K562 (cell line): ENCODE measurements around the gene CYB5D1. TPM values are rescaled to one million over a fixed set of nuclear protein-coding genes. Genes with fewer than 3 reads are reported as not detected.

Source experiments
- ATAC-seq: fragments of 200-7000 bp; cut with Tn5 transposase; 3 replicates; pipeline ENCODE4 v1.9.1; 2020; ENCODE audit warnings: moderate library complexity
- BruUV-seq: library from RNA; stranded (reverse); fragments of 400-500 nt; replicated peaks from 2 replicates; lab custom pipeline; 2021; lab: Mats Ljungman, UMichigan
- CTCF ChIA-PET: fragments of 300-600 bp; formaldehyde crosslinking; extraction: SDS; loops from one replicate; lab custom pipeline; 2021; ENCODE audit warnings: low intra/inter-chr PET ratio; lab: Yijun Ruan, JAX
- POLR2A ChIA-PET: fragments of 300-600, 350-650 bp; sonication (Branson Sonifier 250); formaldehyde crosslinking; extraction: SDS; loops from one replicate; lab custom pipeline; 2021; ENCODE audit warnings: antibody characterized with exemption, inconsistent platforms; lab: Yijun Ruan, JAX
- DNase-seq, 4 experiments: peaks; one replicate each; pipeline versions ENCODE4 v3.0.0 to v3.0.0-alpha.2; 2011 to 2018; ENCODE audit warnings: low spot score in 3 of 4, mixed read lengths in 3 of 4; ENCODE audit errors: extremely low read depth in 1 of 4
- FAIRE-seq: peaks from 2 replicates; lab custom pipeline; 2011; peaks lifted over from hg19 to GRCh38; lab: Jason Lieb, UNC
- H2AFZ ChIP-seq: 2 replicates; pipeline ENCODE4 v1.6.0; 2011; ENCODE audit warnings: low read depth, low read length, control low read depth, inconsistent platforms
- H3K27ac ChIP-seq: fragments of 200-600 bp; 3 replicates; pipeline ENCODE4 v1.8.0; 2011; ENCODE audit warnings: low read depth, mild to moderate bottlenecking, control low read depth, inconsistent platforms, low read length, moderate library complexity, mixed read lengths; ENCODE audit errors: extremely low read depth
- H3K27me3 ChIP-seq, 2 experiments: fragments of 300-600 bp in 1 of 2; 2 replicates in 1 of 2; 3 replicates in 1 of 2; pipeline versions ENCODE4 v1.6.0 to v1.8.0; 2011; ENCODE audit warnings: inconsistent platforms in 2 of 2, low read length in 2 of 2, mild to moderate bottlenecking in 1 of 2, mixed read lengths in 1 of 2, moderate library complexity in 1 of 2; ENCODE audit not compliant: control insufficient read depth in 2 of 2, insufficient read depth in 2 of 2
- H3K36me3 ChIP-seq: fragments of 300-600 bp; 3 replicates; pipeline ENCODE4 v1.8.0; 2011; ENCODE audit warnings: mild to moderate bottlenecking, low read length, inconsistent platforms; ENCODE audit not compliant: control insufficient read depth, insufficient read depth
- H3K4me1 ChIP-seq, 2 experiments: fragments of 200-600 bp in 1 of 2; replicated peaks in 1 of 2; 2 replicates in 1 of 2; 3 replicates in 1 of 2; pipeline versions ENCODE4 v1.5.1 to v1.8.0; 2011; ENCODE audit warnings: inconsistent platforms in 2 of 2, low read length in 2 of 2, mild to moderate bottlenecking in 1 of 2, mixed read lengths in 1 of 2, moderate library complexity in 1 of 2; ENCODE audit not compliant: control insufficient read depth in 2 of 2, insufficient read depth in 2 of 2
- H3K4me2 ChIP-seq: 2 replicates; pipeline ENCODE4 v1.6.1; 2011; ENCODE audit warnings: low read length, control low read depth, inconsistent platforms, mixed read lengths; ENCODE audit not compliant: insufficient read depth
- H3K4me3 ChIP-seq: fragments of 200-600 bp; sonication (generic), shearing (Covaris generic); 2 replicates; pipeline ENCODE4 v1.5.1; 2016; ENCODE audit warnings: control low read depth, inconsistent platforms
- H3K79me2 ChIP-seq: fragments of 200-600 bp; 3 replicates; pipeline ENCODE4 v1.8.0; 2011; ENCODE audit warnings: low read length, inconsistent platforms; ENCODE audit not compliant: control insufficient read depth, insufficient read depth
- H3K9ac ChIP-seq, 2 experiments: 2 replicates each; pipeline versions ENCODE4 v1.6.0 to v1.6.1; 2011; ENCODE audit warnings: low read depth in 2 of 2, low read length in 2 of 2, control low read depth in 1 of 2, inconsistent platforms in 1 of 2, mild to moderate bottlenecking in 1 of 2, mixed read lengths in 1 of 2; ENCODE audit not compliant: insufficient read depth in 1 of 2
- H3K9me1 ChIP-seq: one replicate; pipeline ENCODE4 v1.6.0; 2011; ENCODE audit warnings: inconsistent platforms, mild to moderate bottlenecking, low read length, moderate library complexity; ENCODE audit not compliant: control insufficient read depth, insufficient read depth
- H3K9me3 ChIP-seq: replicated peaks from 2 replicates; pipeline ENCODE4 v1.5.1; 2011; ENCODE audit warnings: low read depth, low read length, inconsistent platforms; ENCODE audit not compliant: control insufficient read depth, insufficient read depth
- H4K20me1 ChIP-seq: replicated peaks from 2 replicates; pipeline ENCODE4 v1.6.1; 2011; ENCODE audit warnings: low read length, inconsistent platforms, mixed read lengths; ENCODE audit not compliant: control insufficient read depth, insufficient read depth
- ATF7 ChIP-seq: fragments of 450-650 bp; IDR thresholded peaks from 2 replicates; pipeline ENCODE4 v1.7.1; 2014; ENCODE audit warnings: mild to moderate bottlenecking, moderate library complexity
- CREM ChIP-seq: IDR thresholded peaks from 2 replicates; pipeline ENCODE4 v1.6.1; 2014; ENCODE audit warnings: antibody characterized with exemption, low read depth
- CXXC5 ChIP-seq: fragments of 250-450 bp; sonication (Bioruptor Pico); IDR thresholded peaks from 2 replicates; pipeline ENCODE4 v1.8.0; 2022; ENCODE audit warnings: inconsistent platforms, mild to moderate bottlenecking, moderate library complexity
- GATAD2A ChIP-seq: fragments of 450-650 bp; IDR thresholded peaks from 2 replicates; pipeline ENCODE4 v1.6.1; 2017
- KDM5B ChIP-seq: fragments of 200-600 bp; sonication (generic); IDR thresholded peaks from 2 replicates; pipeline ENCODE4 v1.6.1; 2012; ENCODE audit warnings: low read depth, mild to moderate bottlenecking, moderate library complexity, low read length, control low read depth, inconsistent platforms; ENCODE audit not compliant: insufficient replicate concordance
- MYC ChIP-seq, 2 experiments: fragments of 250-450 bp in 1 of 2; sonication (Bioruptor Pico) in 1 of 2; IDR thresholded peaks; 2 replicates each; pipeline versions ENCODE4 v1.5.1 to v1.6.1; 2012 to 2021; ENCODE audit warnings: low read depth in 2 of 2, borderline replicate concordance in 1 of 2, improper control_type of control experiment in 1 of 2, low read length in 1 of 2, mild to moderate bottlenecking in 1 of 2, moderate library complexity in 1 of 2
- PHF8 ChIP-seq: fragments of 200-600 bp; sonication (generic); IDR thresholded peaks from 2 replicates; pipeline ENCODE4 v1.6.1; 2012; ENCODE audit warnings: mixed run types, mild to moderate bottlenecking, inconsistent platforms, low read length, moderate library complexity, borderline replicate concordance
- POLR2G ChIP-seq: fragments of 200-400 bp; formaldehyde crosslinking; IDR thresholded peaks from 2 replicates; pipeline ENCODE4 v1.6.1; 2017; ENCODE audit warnings: low read depth, mild to moderate bottlenecking, antibody characterized with exemption, low read length, moderate library complexity
- SMAD1 ChIP-seq: fragments of 150-350 bp; IDR thresholded peaks from 2 replicates; pipeline ENCODE4 v1.6.1; 2014; ENCODE audit warnings: low read length, low read depth; ENCODE audit not compliant: partially characterized antibody
- TAF1 ChIP-seq: IDR thresholded peaks from 2 replicates; pipeline ENCODE4 v1.6.1; 2011; ENCODE audit warnings: mild to moderate bottlenecking, low read length, moderate library complexity; ENCODE audit not compliant: insufficient read depth, control insufficient read depth, severe bottlenecking; ENCODE audit errors: extremely low read depth
- YY1 ChIP-seq, 3 experiments: IDR thresholded peaks; 2 replicates each; pipeline ENCODE4 v1.6.1; 2011; ENCODE audit warnings: low read length in 2 of 3, mild to moderate bottlenecking in 2 of 3, moderate library complexity in 2 of 3, borderline replicate concordance in 1 of 3, control low read depth in 1 of 3, low read depth in 1 of 3; ENCODE audit not compliant: insufficient read depth in 3 of 3, insufficient replicate concordance in 2 of 3, control insufficient read depth in 1 of 3, insufficient read length in 1 of 3; ENCODE audit errors: extremely low read depth in 1 of 3
- ZNF589 ChIP-seq: fragments of 200-800 bp; sonication (Bioruptor generic); IDR thresholded peaks from 2 replicates; pipeline ENCODE4 v1.6.1; 2016; ENCODE audit warnings: low read depth, missing genetic modification characterization, missing compliant biosample characterization
- WGBS: fragments of 100-300 bp; shearing (Covaris generic); methylation state at CpG from one replicate; pipeline ENCODE4 v1.1.6; 2016; ENCODE audit warnings: low coverage, mixed read lengths; ENCODE audit not compliant: insufficient coverage; ENCODE audit errors: missing lambda C conversion rate; 5-methylcytosine and 5-hydroxymethylcytosine counted together
- in situ Hi-C: fragments of 300-500 bp; cut with MboI; formaldehyde crosslinking; loops from 4 replicates; pipeline ENCODE4 v1.15.0; 2018; ENCODE audit warnings: inconsistent platforms, mixed read lengths
- intact Hi-C: fragments of 100-400 bp; cut with micrococcal nuclease; formaldehyde crosslinking; loops from 2 replicates; pipeline ENCODE4 v1.14.2; 2022
- polyA plus RNA-seq, 8 experiments: library from polyadenylated mRNA; depleted of rRNA in 4 of 8; stranded (reverse) in 5 of 8; unstranded in 3 of 8; fragments of >200 nt; fragmentation: Nextera tagmentation in 2 of 8; fragmentation: Illumina TruSeq in 1 of 8; extraction: Ambion mirVana in 2 of 8; extraction: Trizol in 1 of 8; gene quantifications; 2 replicates each; pipeline versions ENCODE4 v1.2.1 to v1.2.3, GENCODE V29; 2011 to 2014; ENCODE audit warnings: inconsistent platforms in 1 of 8, missing spikeins in 1 of 8
- total RNA-seq, 7 experiments: library from RNA; depleted of rRNA in 6 of 7; stranded (reverse); fragments of >200 nt in 6 of 7; fragmentation: Illumina TruSeq in 2 of 7; extraction: Trizol in 2 of 7; gene quantifications; 2 replicates each; pipeline versions ENCODE4 v1.2.1 to v1.2.3, GENCODE V29; 2011 to 2021; ENCODE audit warnings: low replicate concordance in 1 of 7
- TF ChIP-seq, protein P1 (sequence below): sonication (generic); formaldehyde crosslinking; IDR thresholded peaks from 2 replicates; pipeline ENCODE4 v1.8.0; 2022; ENCODE audit warnings: mild to moderate bottlenecking, missing genetic modification reagents

Gene CYB5D1
- total and polyA plus RNA-seq, 9 of the 15 experiments (the other 6 are each of a cell fraction or from before 2014, with no cell fraction given), result 2.4 to 7.9 (median 5.7) TPM

- Histone ChIP-seq H3K79me2 (peaks cover 58% of the 10 kb centered on the region), H3K4me3 (peak overlapping the region; percentile 76), H3K9me1 (peaks cover 3% of the 10 kb centered on the region), H2AFZ (peak overlapping the region; percentile 63), H3K4me1 (peaks cover 26 to 52% of the 10 kb centered on the region in 2 experiments), H4K20me1 (peaks cover 4% of the 10 kb centered on the region), H3K9me3 (no peaks in the 10 kb centered on the region), H3K27ac (peak overlapping the region; percentile 99), H3K4me2 (peak overlapping the region; percentile 92), H3K36me3 (peaks cover 37% of the 10 kb centered on the region; the same call in 2 of the 3 replicates), H3K9ac (peak overlapping the region; percentile 97), H3K27me3 (no peaks in the 10 kb centered on the region)
- ATAC-seq (peak; percentile 25), DNase-seq (peak; percentile 60 to 85 (median 76)), FAIRE-seq (peak; percentile 67)
- ChIA-PET CTCF (no interaction called here), POLR2A (interaction anchor here (0.6 to 1.5 kb wide), 6 partner anchors 10 to 1195 kb away, joined by 3 to 9 read pairs (median 4); partner anchors contain the start of genes NAA38, TP53 and WRAP53)
- BruUV-seq, result TSS peak; percentile 57
- in situ Hi-C loops (no loop called here), intact Hi-C loops (no loop called here)
- 0% methylated on average over 1 of the region's 61 CpGs for WGBS
- peak; percentile 33; the same call in 1 of the 2 replicates for TF ChIP-seq PHF8
- 0 out of 2 replicates have a peak, but pooled peaks have one; percentile 11 for TF ChIP-seq CXXC5 (CRISPR knock-in tag)
- TF ChIP-seq SMAD1, result peak; percentile 10
- TF ChIP-seq ATF7, result peak; percentile 74
- TF ChIP-seq POLR2G, result peak; percentile 85
- peak; percentile 54 for TF ChIP-seq KDM5B
- peak; percentile 73; the same call in 1 of the 2 replicates for TF ChIP-seq MYC (IDR thresholded peaks at IDR 0.05; ENCODE audit: low read depth, low read length)
- no peak for TF ChIP-seq MYC (CRISPR knock-in tag; IDR thresholded peaks at IDR 0.05; ENCODE audit: borderline replicate concordance, low read depth)
- TF ChIP-seq GATAD2A, result 0 out of 2 replicates have a peak, but pooled peaks have one; percentile 59
- TF ChIP-seq CREM, result peak; percentile 88
- peak; percentile 26 for TF ChIP-seq TAF1
- peak in 1 of 3 experiments; percentile 8 for TF ChIP-seq YY1 (IDR thresholded peaks at IDR 0.05; ENCODE audit: borderline replicate concordance in 1 of 3, control insufficient read depth in 1 of 3, extremely low read depth in 1 of 3, insufficient read depth in 3 of 3, insufficient read length in 1 of 3, insufficient replicate concordance in 2 of 3, low read depth in 1 of 3, low read length in 2 of 3)
- TF ChIP-seq ZNF589, result peak; percentile 22; the same call in 1 of the 2 replicates
- TF ChIP-seq, protein P1, sequence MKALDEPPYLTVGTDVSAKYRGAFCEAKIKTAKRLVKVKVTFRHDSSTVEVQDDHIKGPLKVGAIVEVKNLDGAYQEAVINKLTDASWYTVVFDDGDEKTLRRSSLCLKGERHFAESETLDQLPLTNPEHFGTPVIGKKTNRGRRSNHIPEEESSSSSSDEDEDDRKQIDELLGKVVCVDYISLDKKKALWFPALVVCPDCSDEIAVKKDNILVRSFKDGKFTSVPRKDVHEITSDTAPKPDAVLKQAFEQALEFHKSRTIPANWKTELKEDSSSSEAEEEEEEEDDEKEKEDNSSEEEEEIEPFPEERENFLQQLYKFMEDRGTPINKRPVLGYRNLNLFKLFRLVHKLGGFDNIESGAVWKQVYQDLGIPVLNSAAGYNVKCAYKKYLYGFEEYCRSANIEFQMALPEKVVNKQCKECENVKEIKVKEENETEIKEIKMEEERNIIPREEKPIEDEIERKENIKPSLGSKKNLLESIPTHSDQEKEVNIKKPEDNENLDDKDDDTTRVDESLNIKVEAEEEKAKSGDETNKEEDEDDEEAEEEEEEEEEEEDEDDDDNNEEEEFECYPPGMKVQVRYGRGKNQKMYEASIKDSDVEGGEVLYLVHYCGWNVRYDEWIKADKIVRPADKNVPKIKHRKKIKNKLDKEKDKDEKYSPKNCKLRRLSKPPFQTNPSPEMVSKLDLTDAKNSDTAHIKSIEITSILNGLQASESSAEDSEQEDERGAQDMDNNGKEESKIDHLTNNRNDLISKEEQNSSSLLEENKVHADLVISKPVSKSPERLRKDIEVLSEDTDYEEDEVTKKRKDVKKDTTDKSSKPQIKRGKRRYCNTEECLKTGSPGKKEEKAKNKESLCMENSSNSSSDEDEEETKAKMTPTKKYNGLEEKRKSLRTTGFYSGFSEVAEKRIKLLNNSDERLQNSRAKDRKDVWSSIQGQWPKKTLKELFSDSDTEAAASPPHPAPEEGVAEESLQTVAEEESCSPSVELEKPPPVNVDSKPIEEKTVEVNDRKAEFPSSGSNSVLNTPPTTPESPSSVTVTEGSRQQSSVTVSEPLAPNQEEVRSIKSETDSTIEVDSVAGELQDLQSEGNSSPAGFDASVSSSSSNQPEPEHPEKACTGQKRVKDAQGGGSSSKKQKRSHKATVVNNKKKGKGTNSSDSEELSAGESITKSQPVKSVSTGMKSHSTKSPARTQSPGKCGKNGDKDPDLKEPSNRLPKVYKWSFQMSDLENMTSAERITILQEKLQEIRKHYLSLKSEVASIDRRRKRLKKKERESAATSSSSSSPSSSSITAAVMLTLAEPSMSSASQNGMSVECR (CRISPR knock-in tag), result peak; percentile 69; the same call in 1 of the 2 replicates
Observed at GRCh38 chr17:7843536-7844291, 14.1 kb upstream of the CYB5D1 start.
